GM19193 (cell line): ENCODE data around the gene C10orf90.

ENCODE experiments used
- POLR2A ChIP-seq: IDR thresholded peaks from 4 replicates; pipeline ENCODE4 v1.6.1; 2011; ENCODE audit not compliant: insufficient read depth, insufficient read length; ENCODE audit errors: extremely low read depth

Gene C10orf90

GRCh38 chr10:126563361-126563760, 107.1 kb downstream of the C10orf90 start:
- TF ChIP-seq POLR2A, result no peak

GRCh38 chr10:126561921-126562680, 108.4 kb downstream of the C10orf90 start:
- TF ChIP-seq POLR2A, result no peak

- no peak for TF ChIP-seq POLR2A
Measured at GRCh38 chr10:126561294-126561920, 109.1 kb downstream of the C10orf90 start.

- TF ChIP-seq POLR2A, result no peak
Measured at GRCh38 chr10:126558881-126559280, 111.6 kb downstream of the C10orf90 start.

GRCh38 chr10:126551202-126551601, 119.3 kb downstream of the C10orf90 start:
- no peak for TF ChIP-seq POLR2A

GRCh38 chr10:126549344-126549743, 121.1 kb downstream of the C10orf90 start:
- TF ChIP-seq POLR2A, result no peak

GRCh38 chr10:126544565-126544964, 125.9 kb downstream of the C10orf90 start:
- no peak for TF ChIP-seq POLR2A

GRCh38 chr10:126538439-126539135, 131.9 kb downstream of the C10orf90 start:
- TF ChIP-seq POLR2A, result no peak

- no peak for TF ChIP-seq POLR2A
Measured at GRCh38 chr10:126536656-126537055, 133.8 kb downstream of the C10orf90 start.

- no peak for TF ChIP-seq POLR2A
Measured at GRCh38 chr10:126536148-126536547, 134.3 kb downstream of the C10orf90 start.

GRCh38 chr10:126533644-126534043, 136.8 kb downstream of the C10orf90 start:
- TF ChIP-seq POLR2A, result no peak

- TF ChIP-seq POLR2A, result no peak
Measured at GRCh38 chr10:126528315-126528835, 142.1 kb downstream of the C10orf90 start.

- no peak for TF ChIP-seq POLR2A
Measured at GRCh38 chr10:126527645-126528314, 142.7 kb downstream of the C10orf90 start.

GRCh38 chr10:126525326-126525725, 145.2 kb downstream of the C10orf90 start:
- no peak for TF ChIP-seq POLR2A

- TF ChIP-seq POLR2A, result no peak
Measured at GRCh38 chr10:126524526-126524925, 146.0 kb downstream of the C10orf90 start.
